Measurements from ENCODE around the gene GPATCH2. TPM values are rescaled to one million over a fixed set of nuclear protein-coding genes. Genes with fewer than 3 reads are reported as not detected.

The GPATCH2 gene
- total RNA-seq, 1 experiment from 2014 or later = 11.3 TPM

DNA sequence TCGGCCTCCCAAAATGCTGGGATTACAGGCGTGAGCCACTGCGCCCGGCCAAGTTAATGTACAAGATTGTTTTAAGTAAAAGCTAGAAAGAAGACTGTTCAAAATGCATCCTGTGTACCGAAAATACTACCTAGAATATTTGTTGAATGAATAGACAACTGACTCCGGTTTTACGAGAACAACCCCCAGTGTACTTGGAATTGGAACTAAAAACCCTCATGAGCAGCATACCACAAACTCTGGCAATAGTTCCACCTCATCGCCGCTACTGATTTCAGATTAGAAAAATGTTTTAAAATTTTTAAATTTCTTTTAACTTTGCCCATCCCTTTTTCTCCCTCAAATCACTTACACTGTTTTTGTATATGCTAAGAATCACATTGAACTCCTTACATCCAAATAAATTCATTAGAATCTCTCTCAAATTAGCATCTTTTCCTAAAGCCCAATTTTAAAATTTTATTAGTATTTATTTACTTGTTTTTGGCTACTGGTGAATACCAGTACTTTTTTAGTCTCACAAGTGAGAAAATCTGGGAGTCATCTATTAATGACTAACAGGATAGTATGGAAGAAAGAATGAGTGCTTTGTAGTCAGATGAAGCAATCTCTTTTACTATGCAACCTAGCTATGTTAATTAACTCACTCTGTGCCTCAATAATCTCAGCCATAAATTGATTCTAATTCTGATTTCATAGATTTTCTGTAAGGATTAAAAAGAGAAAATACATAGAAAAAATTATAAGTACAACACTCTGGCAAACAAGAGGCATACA, 95.1 kb downstream of the GPATCH2 start:
- ChIA-PET CTCF (no interaction called here), RAD21 (ENCODE audit: low non-redundant PET in 1 of 2, low total read pairs in 2 of 2, uncharacterized antibody in 2 of 2, unreplicated experiment in 2 of 2) (no interaction called here), POLR2A (no interaction called here)
- no peaks in the 10 kb centered on the region for H3K27me3 ChIP-seq (ENCODE audit: insufficient read depth, low read length)
- TF ChIP-seq CBX3 (IDR thresholded peaks at IDR 0.05; ENCODE audit: low read depth) = no peak
- TF ChIP-seq SIN3A (IDR thresholded peaks at IDR 0.05; ENCODE audit: low read depth) = no peak
- no peak for TF ChIP-seq TCF7L2 (IDR thresholded peaks at IDR 0.05; ENCODE audit: borderline replicate concordance, extremely low read depth, insufficient read depth, insufficient read length)
- TF ChIP-seq EZH2phosphoT487 (IDR thresholded peaks at IDR 0.05; ENCODE audit: borderline replicate concordance) = no peak
- TF ChIP-seq, protein P1, sequence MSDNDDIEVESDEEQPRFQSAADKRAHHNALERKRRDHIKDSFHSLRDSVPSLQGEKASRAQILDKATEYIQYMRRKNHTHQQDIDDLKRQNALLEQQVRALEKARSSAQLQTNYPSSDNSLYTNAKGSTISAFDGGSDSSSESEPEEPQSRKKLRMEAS (IDR thresholded peaks at IDR 0.05) = no peak
- TF ChIP-seq YY1 (IDR thresholded peaks at IDR 0.05; ENCODE audit: extremely low read depth, insufficient replicate concordance, low read depth, low read length) = no peak
- no peak for TF ChIP-seq POLR2AphosphoS5 (IDR thresholded peaks at IDR 0.05; ENCODE audit: low read depth, low read length)
- no peak for TF ChIP-seq SP1 (IDR thresholded peaks at IDR 0.05; ENCODE audit: low read depth)
- no peak for TF ChIP-seq EGR1 (IDR thresholded peaks at IDR 0.05; ENCODE audit: low read depth)
- H3K36me3 ChIP-seq (ENCODE audit: control insufficient read depth in 1 of 2, insufficient read depth in 2 of 2, low read length in 2 of 2) = no peaks in the 10 kb centered on the region
- no peaks in the 10 kb centered on the region for H4K20me1 ChIP-seq (ENCODE audit: insufficient read depth)
- H3K4me3 ChIP-seq (replicated peaks in 1 of 2; ENCODE audit: low read depth in 1 of 2, low read length in 2 of 2) = no peak overlapping the region
- no peaks in the 10 kb centered on the region for H3K9me2 ChIP-seq (ENCODE audit: insufficient read depth)
- no peak overlapping the region for H3K4me2 ChIP-seq (ENCODE audit: low read length)
- ATAC-seq (no peak), DNase-seq (ENCODE audit: low read depth, low spot score) (no peak)
- BruUV-seq (replicated peaks) = no TSS peak
- H3K9ac ChIP-seq (ENCODE audit: low read length) = no peak overlapping the region
- intact Hi-C loops (cut with micrococcal nuclease) = no loop called here
- H3K4me1 ChIP-seq (ENCODE audit: control insufficient read depth in 1 of 2, insufficient read depth in 2 of 2, low read length in 2 of 2) = no peaks in the 10 kb centered on the region
- no peak overlapping the region for H3K27ac ChIP-seq (ENCODE audit: low read depth, low read length)
- no peaks in the 10 kb centered on the region for H3K79me2 ChIP-seq (ENCODE audit: insufficient read depth, low read length)
- no peak overlapping the region for H2AFZ ChIP-seq (ENCODE audit: low read depth, low read length, poor library complexity, severe bottlenecking)
- no peaks in the 10 kb centered on the region for H3K9me3 ChIP-seq (ENCODE audit: control insufficient read depth in 1 of 2, insufficient read depth in 1 of 2, low read depth in 1 of 2, low read length in 2 of 2)

DNA sequence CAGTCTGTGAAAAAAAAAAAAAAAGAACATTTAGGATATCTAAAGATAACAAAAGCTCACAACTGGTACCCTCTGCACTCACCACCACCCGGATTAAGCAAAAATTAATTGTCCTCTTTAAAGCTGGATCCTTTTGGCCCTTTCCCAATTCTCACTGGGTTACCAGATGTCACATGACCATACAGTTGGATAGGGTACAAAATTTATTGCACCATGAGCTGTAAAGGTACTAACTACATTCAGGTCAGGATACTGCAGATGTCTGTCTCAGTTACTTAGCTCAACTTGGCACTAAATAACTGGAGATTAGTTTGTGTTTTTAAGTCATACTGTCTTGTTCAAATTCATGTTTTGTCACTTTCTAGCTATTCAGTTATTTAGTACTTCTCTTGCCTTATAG, 96.3 kb downstream of the GPATCH2 start:
- H3K27me3 ChIP-seq (ENCODE audit: insufficient read depth, low read length) = no peaks in the 10 kb centered on the region
- no peaks in the 10 kb centered on the region for H3K4me1 ChIP-seq (ENCODE audit: control insufficient read depth in 1 of 2, insufficient read depth in 2 of 2, low read length in 2 of 2)
- no peaks in the 10 kb centered on the region for H3K9me3 ChIP-seq (ENCODE audit: control insufficient read depth in 1 of 2, insufficient read depth in 1 of 2, low read depth in 1 of 2, low read length in 2 of 2)
- no peak for DNase-seq (ENCODE audit: low read depth, low spot score)
- no peak for ATAC-seq
- no peaks in the 10 kb centered on the region for H3K9me2 ChIP-seq (ENCODE audit: insufficient read depth)
- H3K36me3 ChIP-seq (ENCODE audit: control insufficient read depth in 1 of 2, insufficient read depth in 2 of 2, low read length in 2 of 2) = no peaks in the 10 kb centered on the region
- no peak overlapping the region for H3K27ac ChIP-seq (ENCODE audit: low read depth, low read length)
- no peak overlapping the region for H3K4me3 ChIP-seq (replicated peaks in 1 of 2; ENCODE audit: low read depth in 1 of 2, low read length in 2 of 2)
- H3K79me2 ChIP-seq (ENCODE audit: insufficient read depth, low read length) = no peaks in the 10 kb centered on the region
- no peak overlapping the region for H3K9ac ChIP-seq (ENCODE audit: low read length)
- RAD21 ChIA-PET (ENCODE audit: low non-redundant PET in 1 of 2, low total read pairs in 2 of 2, uncharacterized antibody in 2 of 2, unreplicated experiment in 2 of 2) = no interaction called here
- no TSS peak for BruUV-seq (replicated peaks)
- POLR2A ChIA-PET = no interaction called here
- H2AFZ ChIP-seq (ENCODE audit: low read depth, low read length, poor library complexity, severe bottlenecking) = no peak overlapping the region
- no peaks in the 10 kb centered on the region for H4K20me1 ChIP-seq (ENCODE audit: insufficient read depth)
- H3K4me2 ChIP-seq (ENCODE audit: low read length) = no peak overlapping the region
- CTCF ChIA-PET = no interaction called here
- intact Hi-C loops (cut with micrococcal nuclease) = no loop called here
- TF ChIP-seq ELF1 (IDR thresholded peaks at IDR 0.05; ENCODE audit: borderline replicate concordance, low read depth) (no peak), SIN3A (IDR thresholded peaks at IDR 0.05; ENCODE audit: low read depth) (no peak), JUND (IDR thresholded peaks at IDR 0.05) (no peak), FOSL1 (IDR thresholded peaks at IDR 0.05; ENCODE audit: low read depth) (no peak)
- TF ChIP-seq, protein P2, sequence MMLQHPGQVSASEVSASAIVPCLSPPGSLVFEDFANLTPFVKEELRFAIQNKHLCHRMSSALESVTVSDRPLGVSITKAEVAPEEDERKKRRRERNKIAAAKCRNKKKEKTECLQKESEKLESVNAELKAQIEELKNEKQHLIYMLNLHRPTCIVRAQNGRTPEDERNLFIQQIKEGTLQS (IDR thresholded peaks at IDR 0.05) = no peak
- TF ChIP-seq, protein P3, sequence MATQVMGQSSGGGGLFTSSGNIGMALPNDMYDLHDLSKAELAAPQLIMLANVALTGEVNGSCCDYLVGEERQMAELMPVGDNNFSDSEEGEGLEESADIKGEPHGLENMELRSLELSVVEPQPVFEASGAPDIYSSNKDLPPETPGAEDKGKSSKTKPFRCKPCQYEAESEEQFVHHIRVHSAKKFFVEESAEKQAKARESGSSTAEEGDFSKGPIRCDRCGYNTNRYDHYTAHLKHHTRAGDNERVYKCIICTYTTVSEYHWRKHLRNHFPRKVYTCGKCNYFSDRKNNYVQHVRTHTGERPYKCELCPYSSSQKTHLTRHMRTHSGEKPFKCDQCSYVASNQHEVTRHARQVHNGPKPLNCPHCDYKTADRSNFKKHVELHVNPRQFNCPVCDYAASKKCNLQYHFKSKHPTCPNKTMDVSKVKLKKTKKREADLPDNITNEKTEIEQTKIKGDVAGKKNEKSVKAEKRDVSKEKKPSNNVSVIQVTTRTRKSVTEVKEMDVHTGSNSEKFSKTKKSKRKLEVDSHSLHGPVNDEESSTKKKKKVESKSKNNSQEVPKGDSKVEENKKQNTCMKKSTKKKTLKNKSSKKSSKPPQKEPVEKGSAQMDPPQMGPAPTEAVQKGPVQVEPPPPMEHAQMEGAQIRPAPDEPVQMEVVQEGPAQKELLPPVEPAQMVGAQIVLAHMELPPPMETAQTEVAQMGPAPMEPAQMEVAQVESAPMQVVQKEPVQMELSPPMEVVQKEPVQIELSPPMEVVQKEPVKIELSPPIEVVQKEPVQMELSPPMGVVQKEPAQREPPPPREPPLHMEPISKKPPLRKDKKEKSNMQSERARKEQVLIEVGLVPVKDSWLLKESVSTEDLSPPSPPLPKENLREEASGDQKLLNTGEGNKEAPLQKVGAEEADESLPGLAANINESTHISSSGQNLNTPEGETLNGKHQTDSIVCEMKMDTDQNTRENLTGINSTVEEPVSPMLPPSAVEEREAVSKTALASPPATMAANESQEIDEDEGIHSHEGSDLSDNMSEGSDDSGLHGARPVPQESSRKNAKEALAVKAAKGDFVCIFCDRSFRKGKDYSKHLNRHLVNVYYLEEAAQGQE (IDR thresholded peaks at IDR 0.05; ENCODE audit: low read depth) = no peak
- TF ChIP-seq, protein P4, sequence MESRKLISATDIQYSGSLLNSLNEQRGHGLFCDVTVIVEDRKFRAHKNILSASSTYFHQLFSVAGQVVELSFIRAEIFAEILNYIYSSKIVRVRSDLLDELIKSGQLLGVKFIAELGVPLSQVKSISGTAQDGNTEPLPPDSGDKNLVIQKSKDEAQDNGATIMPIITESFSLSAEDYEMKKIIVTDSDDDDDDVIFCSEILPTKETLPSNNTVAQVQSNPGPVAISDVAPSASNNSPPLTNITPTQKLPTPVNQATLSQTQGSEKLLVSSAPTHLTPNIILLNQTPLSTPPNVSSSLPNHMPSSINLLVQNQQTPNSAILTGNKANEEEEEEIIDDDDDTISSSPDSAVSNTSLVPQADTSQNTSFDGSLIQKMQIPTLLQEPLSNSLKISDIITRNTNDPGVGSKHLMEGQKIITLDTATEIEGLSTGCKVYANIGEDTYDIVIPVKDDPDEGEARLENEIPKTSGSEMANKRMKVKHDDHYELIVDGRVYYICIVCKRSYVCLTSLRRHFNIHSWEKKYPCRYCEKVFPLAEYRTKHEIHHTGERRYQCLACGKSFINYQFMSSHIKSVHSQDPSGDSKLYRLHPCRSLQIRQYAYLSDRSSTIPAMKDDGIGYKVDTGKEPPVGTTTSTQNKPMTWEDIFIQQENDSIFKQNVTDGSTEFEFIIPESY (IDR thresholded peaks at IDR 0.05; ENCODE audit: extremely low read depth, insufficient replicate concordance, low read length) = no peak
